Pancreas (tissue), 10 donors: ENCODE data around the gene ARID3A. TPM values are rescaled to one million over a fixed set of nuclear protein-coding genes. Genes with fewer than 3 reads are reported as not detected.

ENCODE experiments used
- ATAC-seq, 4 donors: fragments of 200-7000 bp; cut with Tn5 transposase; one replicate each; pipeline versions ENCODE4 v1.8.0 to v1.9.1; 2020; ENCODE audit warnings: mild to moderate bottlenecking in 4 of 4, moderate library complexity in 4 of 4
- DNase-seq, 6 donors: peaks; one replicate each; pipeline ENCODE4 v3.0.0-alpha.2; 2020
- FAIRE-seq: peaks from 2 replicates; lab custom pipeline; 2012; peaks lifted over from hg19 to GRCh38; lab: Jason Lieb, UNC
- H3K27ac ChIP-seq, 4 donors: fragments of 200-600 bp; sonication (generic); 1 replicate in 3 of 4; 2 replicates in 1 of 4; pipeline versions ENCODE4 v1.5.0 to v1.8.0; 2020
- H3K27me3 ChIP-seq, 4 donors: fragments of 200-600 bp; one replicate each; pipeline ENCODE4 v1.8.0; 2021
- H3K36me3 ChIP-seq, 3 donors: fragments of 200-600 bp; sonication (generic) in 1 of 3; one replicate each; pipeline versions ENCODE4 v1.5.0 to v1.8.0; 2020 to 2021
- H3K4me1 ChIP-seq, 3 donors: fragments of 200-600 bp; one replicate each; pipeline ENCODE4 v1.8.0; 2021
- H3K4me3 ChIP-seq, 4 donors: fragments of 200-600 bp; sonication (generic) in 2 of 4; one replicate each; pipeline versions ENCODE4 v1.5.0 to v1.8.0; 2020 to 2021
- H3K9me3 ChIP-seq, 4 donors: fragments of 200-600 bp; one replicate each; pipeline ENCODE4 v1.8.0; 2021
- WGBS, 2 donors: extraction: QIAGEN DNeasy Blood & Tissue Kit; methylation state at CpG; one replicate each; pipeline ENCODE4 v1.1.7; 2013; 5-methylcytosine and 5-hydroxymethylcytosine counted together
- intact Hi-C, 3 donors: fragments of 100-400 bp; cut with DNase I; formaldehyde crosslinking; loops; one replicate each; pipeline versions ENCODE4 v1.11.1 to v1.14.2; 2022
- polyA plus RNA-seq, 2 donors: library from polyadenylated mRNA; stranded (reverse); fragments of 200-250 nt; gene quantifications; one replicate each; pipeline ENCODE4 v1.2.3, GENCODE V29; 2013
- total RNA-seq, 6 donors: library from RNA; stranded (reverse); fragmentation: NEBNext Ultra II Directional in 4 of 6; extraction: Animal tissue kit (Norgen Biotek cat#: 25700) in 4 of 6; gene quantifications; one replicate each; pipeline versions ENCODE4 v1.2.1 to v1.2.4, GENCODE V29; 2021 to 2023
- TF ChIP-seq, protein P1 (sequence below), 4 donors: fragments of 200-600 bp; sonication (generic) in 3 of 4; IDR thresholded peaks; one replicate each; pipeline versions ENCODE4 v1.5.0 to v1.8.0; 2021; ENCODE audit warnings: antibody characterized with exemption in 4 of 4
- donor health status: healthy with polysubstance abuse.
- donor health status: DM: no; HTN: no; CAD: no; lungs with moderate emphysema.
- donor health status: DM: no; HTN: no; CAD: no.
- donor health status: control.
- donor health status: control.
- donor health status: Bipolar disorder and iron deficiency.
- donor health status: DM: yes; HTN: yes; CAD: no.
- donor health status: DM: no; HTN: no; CAD: no.
- donor health status: DM: no; HTN: no; CAD: no.
- donor health status: DM: yes; HTN: yes; CAD: no.

The ARID3A gene
- total and polyA plus RNA-seq, 8 donors, result 4.6 to 8.5 (median 7.1) TPM

DNA sequence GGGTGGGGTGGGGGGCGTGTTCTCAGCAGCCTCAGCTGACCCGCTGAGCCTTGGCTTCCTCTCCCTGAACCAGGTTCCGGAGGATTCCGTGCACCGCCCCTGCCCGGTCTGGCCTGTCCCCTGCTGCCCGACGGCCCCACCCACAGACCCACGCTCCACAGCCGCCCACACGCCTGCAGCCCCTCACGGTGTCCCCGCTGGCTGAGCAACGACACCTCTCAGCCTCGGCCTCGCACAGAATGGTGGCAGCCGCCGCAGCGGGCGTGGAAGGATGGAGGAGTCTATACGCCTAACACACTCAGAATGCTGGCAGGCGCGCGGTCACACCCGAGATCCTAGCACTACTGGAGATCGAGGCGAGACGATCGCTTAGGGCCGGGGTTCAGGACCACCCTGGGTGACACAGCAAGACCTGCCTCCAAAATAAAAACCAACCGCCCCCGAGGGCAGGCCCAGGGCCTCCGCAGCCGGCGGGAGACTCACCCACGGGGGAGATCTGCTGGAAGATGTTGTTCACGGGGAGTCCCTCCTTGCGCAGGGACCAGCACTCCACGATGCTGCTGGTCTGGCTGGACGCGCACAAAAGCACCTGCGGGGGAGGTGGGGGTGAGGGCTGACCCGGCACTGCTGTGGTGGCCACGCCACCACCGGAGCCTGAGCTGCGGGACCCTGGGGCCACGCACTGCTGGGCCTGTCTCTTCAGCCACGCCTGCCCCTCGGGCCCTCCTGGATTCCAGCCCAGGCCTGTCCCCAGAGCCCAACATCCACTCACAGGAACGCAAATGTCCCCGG, 41.2 kb upstream of the ARID3A start:
- intact Hi-C loops, result no loop called here
- ATAC-seq (no peak), FAIRE-seq (no peak), DNase-seq (no peak)
- Histone ChIP-seq H3K27ac (no peak overlapping the region), H3K4me3 (no peak overlapping the region), H3K9me3 (no peaks in the 10 kb centered on the region), H3K27me3 (no peaks in the 10 kb centered on the region), H3K4me1 (no peaks in the 10 kb centered on the region), H3K36me3 (peaks cover 2 to 57% (median 12%) of the 10 kb centered on the region in 3 donors)
- 94 to 95% methylated on average over 47 to 51 of the region's 51 CpGs for WGBS, 2 donors
- TF ChIP-seq, protein P1, sequence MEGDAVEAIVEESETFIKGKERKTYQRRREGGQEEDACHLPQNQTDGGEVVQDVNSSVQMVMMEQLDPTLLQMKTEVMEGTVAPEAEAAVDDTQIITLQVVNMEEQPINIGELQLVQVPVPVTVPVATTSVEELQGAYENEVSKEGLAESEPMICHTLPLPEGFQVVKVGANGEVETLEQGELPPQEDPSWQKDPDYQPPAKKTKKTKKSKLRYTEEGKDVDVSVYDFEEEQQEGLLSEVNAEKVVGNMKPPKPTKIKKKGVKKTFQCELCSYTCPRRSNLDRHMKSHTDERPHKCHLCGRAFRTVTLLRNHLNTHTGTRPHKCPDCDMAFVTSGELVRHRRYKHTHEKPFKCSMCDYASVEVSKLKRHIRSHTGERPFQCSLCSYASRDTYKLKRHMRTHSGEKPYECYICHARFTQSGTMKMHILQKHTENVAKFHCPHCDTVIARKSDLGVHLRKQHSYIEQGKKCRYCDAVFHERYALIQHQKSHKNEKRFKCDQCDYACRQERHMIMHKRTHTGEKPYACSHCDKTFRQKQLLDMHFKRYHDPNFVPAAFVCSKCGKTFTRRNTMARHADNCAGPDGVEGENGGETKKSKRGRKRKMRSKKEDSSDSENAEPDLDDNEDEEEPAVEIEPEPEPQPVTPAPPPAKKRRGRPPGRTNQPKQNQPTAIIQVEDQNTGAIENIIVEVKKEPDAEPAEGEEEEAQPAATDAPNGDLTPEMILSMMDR (IDR thresholded peaks at IDR 0.05), result no peak

DNA sequence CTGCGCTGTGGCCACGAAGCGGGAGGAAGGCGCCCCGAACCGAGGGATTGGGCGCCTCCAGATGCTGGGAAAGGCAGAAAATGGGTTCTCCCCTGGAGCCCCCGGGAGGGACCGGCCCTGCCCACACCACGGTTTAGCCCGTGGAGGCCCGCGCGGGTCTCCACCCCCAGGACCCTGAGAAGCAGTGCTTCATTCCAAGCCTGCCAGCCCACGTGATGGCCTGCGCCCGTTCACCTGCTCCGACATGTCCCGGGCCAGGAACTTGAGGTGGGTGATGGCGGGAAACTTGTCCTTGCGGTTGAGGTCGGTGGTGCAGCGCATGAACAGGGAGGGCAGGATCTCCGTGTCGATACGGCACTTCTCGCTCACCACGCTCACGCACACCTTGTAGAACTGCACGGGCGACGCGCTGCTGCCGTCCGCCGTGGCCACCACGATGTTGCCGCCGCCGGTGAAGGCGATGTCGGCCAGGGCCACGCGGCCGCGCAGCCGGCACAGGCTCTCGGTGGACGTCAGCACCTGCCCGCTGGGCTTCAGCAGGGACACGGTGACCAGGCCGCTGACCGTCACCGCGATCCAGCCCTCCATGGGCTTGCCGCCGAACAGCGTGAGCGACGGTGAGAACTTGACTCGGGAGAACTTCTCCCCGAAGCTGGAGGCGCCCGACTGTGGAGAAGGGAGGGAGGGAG, 40.2 kb upstream of the ARID3A start:
- no peaks in the 10 kb centered on the region for H3K4me1 ChIP-seq
- H3K27ac ChIP-seq, result no peak overlapping the region
- H3K9me3 ChIP-seq, result no peaks in the 10 kb centered on the region
- DNase-seq (peak in 2 of 6 donors; percentile 53 to 54), ATAC-seq (no peak), FAIRE-seq (no peak)
- H3K27me3 ChIP-seq, result no peaks in the 10 kb centered on the region
- 96 to 97% methylated on average over 55 to 64 of the region's 64 CpGs for WGBS, 2 donors
- no peak overlapping the region for H3K4me3 ChIP-seq
- intact Hi-C loops, result no loop called here
- H3K36me3 ChIP-seq, result peaks cover 4 to 52% (median 12%) of the 10 kb centered on the region in 3 donors
- TF ChIP-seq, protein P1 (IDR thresholded peaks at IDR 0.05), result no peak

DNA sequence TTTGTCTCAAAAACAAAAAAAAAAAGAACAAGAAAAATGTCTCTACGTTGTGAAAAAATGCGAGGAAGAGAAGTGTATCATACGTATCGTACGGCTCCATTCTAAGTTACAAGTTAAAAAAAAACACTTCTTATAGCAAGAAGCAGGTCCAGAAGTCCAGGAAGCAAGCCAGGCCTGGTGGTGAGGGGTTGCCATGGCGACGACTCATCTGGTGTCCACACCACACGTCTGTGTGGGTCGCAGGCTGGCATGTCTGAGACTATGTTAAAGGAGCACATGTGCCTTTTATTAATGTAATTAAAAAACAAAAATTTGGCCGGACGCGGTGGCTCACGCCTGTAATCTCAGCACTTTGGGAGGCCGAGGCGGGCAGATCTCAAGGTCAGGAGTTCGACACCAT, 38.8 kb upstream of the ARID3A start:
- Histone ChIP-seq H3K36me3 (peaks cover 4 to 38% (median 6%) of the 10 kb centered on the region in 3 donors), H3K27me3 (no peaks in the 10 kb centered on the region), H3K9me3 (no peaks in the 10 kb centered on the region), H3K27ac (no peak overlapping the region), H3K4me1 (peaks cover 0 to 4% (median 0%) of the 10 kb centered on the region in 3 donors), H3K4me3 (no peak overlapping the region)
- intact Hi-C loops, result no loop called here
- ATAC-seq (no peak), DNase-seq (no peak), FAIRE-seq (no peak)
- TF ChIP-seq, protein P1 (IDR thresholded peaks at IDR 0.05), result no peak
- WGBS, 2 donors, result 85 to 89% methylated on average over 16 of the region's 16 CpGs

DNA sequence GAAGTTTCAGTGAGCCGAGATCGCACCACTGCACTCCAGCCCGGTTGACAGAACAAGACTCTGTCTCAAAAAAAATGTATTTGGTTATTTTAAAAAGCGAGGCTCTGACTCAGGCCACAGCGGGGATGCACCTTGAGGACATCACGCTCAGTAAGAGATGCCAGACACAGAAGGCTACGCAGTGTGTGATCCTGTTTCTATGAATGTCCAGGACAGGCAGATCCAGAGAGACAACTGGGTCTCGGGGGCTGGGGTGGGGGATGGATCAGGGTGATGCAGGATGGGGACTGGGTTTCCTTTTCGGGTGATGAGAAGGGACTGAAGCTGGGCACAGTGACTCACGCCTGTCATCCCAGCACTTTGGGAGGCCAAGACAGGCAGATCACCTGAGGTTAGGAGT, 38.2 kb upstream of the ARID3A start:
- no peak overlapping the region for H3K27ac ChIP-seq
- no peak for ATAC-seq
- TF ChIP-seq, protein P1 (IDR thresholded peaks at IDR 0.05), result no peak

More for the DNA sequence above, 38.2 kb upstream of the ARID3A start:
- no peaks in the 10 kb centered on the region for H3K27me3 ChIP-seq
- DNase-seq (no peak), FAIRE-seq (no peak)
- 96 to 97% methylated on average over 10 of the region's 10 CpGs for WGBS, 2 donors
- no peaks in the 10 kb centered on the region for H3K9me3 ChIP-seq
- H3K4me3 ChIP-seq, result no peak overlapping the region
- peaks cover 0 to 4% (median 0%) of the 10 kb centered on the region in 3 donors for H3K4me1 ChIP-seq
- intact Hi-C loops, result no loop called here
- peaks cover 2 to 37% (median 4%) of the 10 kb centered on the region in 3 donors for H3K36me3 ChIP-seq
